ENCODE data around the gene DRD2.

The DRD2 gene

GRCh38 chr11:113504071-113504470, 28.9 kb upstream of the DRD2 start:
- no peak for TF ChIP-seq ZNF274 (IDR thresholded peaks at IDR 0.05; ENCODE audit: low read depth, low read length)
- no peak overlapping the region for H3K4me3 ChIP-seq (ENCODE audit: low read length)

GRCh38 chr11:113497066-113497910, 22.1 kb upstream of the DRD2 start:
- no peak for TF ChIP-seq ZNF274 (IDR thresholded peaks at IDR 0.05; ENCODE audit: low read depth, low read length)
- H3K4me3 ChIP-seq (ENCODE audit: low read length) = no peak overlapping the region

- H3K4me3 ChIP-seq (ENCODE audit: low read length) = no peak overlapping the region
- no peak for TF ChIP-seq ZNF274 (IDR thresholded peaks at IDR 0.05; ENCODE audit: low read depth, low read length)
Measured at GRCh38 chr11:113496026-113496651, 20.9 kb upstream of the DRD2 start.

GRCh38 chr11:113494021-113494420, 18.8 kb upstream of the DRD2 start:
- no peak overlapping the region for H3K4me3 ChIP-seq (ENCODE audit: low read length)
- no peak for TF ChIP-seq ZNF274 (IDR thresholded peaks at IDR 0.05; ENCODE audit: low read depth, low read length)

GRCh38 chr11:113493206-113493605, 18.0 kb upstream of the DRD2 start:
- TF ChIP-seq ZNF274 (IDR thresholded peaks at IDR 0.05; ENCODE audit: low read depth, low read length) = no peak

GRCh38 chr11:113488931-113489351, 13.7 kb upstream of the DRD2 start:
- no peak for TF ChIP-seq ZNF274 (IDR thresholded peaks at IDR 0.05; ENCODE audit: low read depth, low read length)
- no peak overlapping the region for H3K4me3 ChIP-seq (ENCODE audit: low read length)

More at GRCh38 chr11:113493206-113493605, 18.0 kb upstream of the DRD2 start:
- H3K4me3 ChIP-seq (ENCODE audit: low read length) = no peak overlapping the region

- no peak for TF ChIP-seq ZNF274 (IDR thresholded peaks at IDR 0.05; ENCODE audit: low read depth, low read length)
- no peak overlapping the region for H3K4me3 ChIP-seq (ENCODE audit: low read length)
Measured at GRCh38 chr11:113487622-113488021, 12.4 kb upstream of the DRD2 start.

- no peak overlapping the region for H3K4me3 ChIP-seq (ENCODE audit: low read length)
- TF ChIP-seq ZNF274 (IDR thresholded peaks at IDR 0.05; ENCODE audit: low read depth, low read length) = no peak
Measured at GRCh38 chr11:113484223-113484622, 9.0 kb upstream of the DRD2 start.

GRCh38 chr11:113481672-113482071, 6.5 kb upstream of the DRD2 start:
- no peak overlapping the region for H3K4me3 ChIP-seq (ENCODE audit: low read length)
- TF ChIP-seq ZNF274 (IDR thresholded peaks at IDR 0.05; ENCODE audit: low read depth, low read length) = no peak

GRCh38 chr11:113481226-113481625, 6.0 kb upstream of the DRD2 start:
- TF ChIP-seq ZNF274 (IDR thresholded peaks at IDR 0.05; ENCODE audit: low read depth, low read length) = no peak
- no peak overlapping the region for H3K4me3 ChIP-seq (ENCODE audit: low read length)

GRCh38 chr11:113477321-113477720, 2.1 kb upstream of the DRD2 start:
- no peak for TF ChIP-seq ZNF274 (IDR thresholded peaks at IDR 0.05; ENCODE audit: low read depth, low read length)
- no peak overlapping the region for H3K4me3 ChIP-seq (ENCODE audit: low read length)

- TF ChIP-seq ZNF274 (IDR thresholded peaks at IDR 0.05; ENCODE audit: low read depth, low read length) = no peak
- no peak overlapping the region for H3K4me3 ChIP-seq (ENCODE audit: low read length)
Measured at GRCh38 chr11:113476553-113476952, 1.4 kb upstream of the DRD2 start.

- TF ChIP-seq ZNF274 (IDR thresholded peaks at IDR 0.05; ENCODE audit: low read depth, low read length) = no peak
- no peak overlapping the region for H3K4me3 ChIP-seq (ENCODE audit: low read length)
Measured at GRCh38 chr11:113474362-113475159, 637 bp downstream of the DRD2 start.

- no peak for TF ChIP-seq ZNF274 (IDR thresholded peaks at IDR 0.05; ENCODE audit: low read depth, low read length)
- no peak overlapping the region for H3K4me3 ChIP-seq (ENCODE audit: low read length)
Measured at GRCh38 chr11:113473983-113474361, 1.2 kb downstream of the DRD2 start.
